SK-N-SH (cell line): Measurements from ENCODE around the gene FBXW5.

Experiments used
- CTCF ChIP-seq: fragments of 200-600 bp; sonication (generic); IDR thresholded peaks from 2 replicates; pipeline ENCODE4 v1.6.1; 2017; ENCODE audit warnings: antibody characterized with exemption, mild to moderate bottlenecking, moderate library complexity
- EP300 ChIP-seq, 2 experiments: IDR thresholded peaks; 2 replicates each; pipeline versions ENCODE4 v1.4.0 to v1.6.1; 2012; ENCODE audit warnings: borderline replicate concordance in 1 of 2, low read depth in 1 of 2, low read length in 1 of 2
- GABPA ChIP-seq: IDR thresholded peaks from 2 replicates; pipeline ENCODE4 v1.4.0; 2012; ENCODE audit warnings: low read depth, mild to moderate bottlenecking
- MAX ChIP-seq: IDR thresholded peaks from 2 replicates; pipeline ENCODE4 v1.4.0; 2012; ENCODE audit warnings: low read depth
- MEF2A ChIP-seq: IDR thresholded peaks from 2 replicates; pipeline ENCODE4 v1.4.0; 2012; ENCODE audit warnings: low read depth, borderline replicate concordance
- MXI1 ChIP-seq: IDR thresholded peaks from 2 replicates; pipeline ENCODE4 v1.6.1; 2012; ENCODE audit warnings: mild to moderate bottlenecking, low read depth, low read length, improper control_type of control experiment
- NRF1 ChIP-seq: IDR thresholded peaks from 2 replicates; pipeline ENCODE4 v1.6.1; 2012; ENCODE audit warnings: low read depth, mild to moderate bottlenecking, low read length
- POLR2AphosphoS5 ChIP-seq: IDR thresholded peaks from 2 replicates; pipeline ENCODE4 v1.6.1; 2012; ENCODE audit warnings: low read depth, low read length
- RCOR1 ChIP-seq: fragments of 150-350 bp; IDR thresholded peaks from 2 replicates; pipeline ENCODE4 v1.6.1; 2017; ENCODE audit warnings: antibody characterized with exemption, low read length
- TAF1 ChIP-seq: IDR thresholded peaks from 2 replicates; pipeline ENCODE4 v1.6.1; 2012; ENCODE audit warnings: low read depth, mild to moderate bottlenecking, low read length, moderate library complexity, borderline replicate concordance
- TCF12 ChIP-seq: IDR thresholded peaks from 2 replicates; pipeline ENCODE4 v1.4.0; 2012
- USF2 ChIP-seq: fragments of 150-350 bp; IDR thresholded peaks from 2 replicates; pipeline ENCODE4 v1.6.1; 2017; ENCODE audit warnings: antibody characterized with exemption, low read length, low read depth, borderline replicate concordance
- YY1 ChIP-seq: IDR thresholded peaks from 2 replicates; pipeline ENCODE4 v1.4.0; 2012; ENCODE audit warnings: low read depth, mild to moderate bottlenecking

GRCh38 chr9:136949817-136950655 lies 5.5 kb upstream of the FBXW5 start:
- no peak; the same call in 1 of the 2 replicates for TF ChIP-seq MXI1
- no peak for TF ChIP-seq EP300 (IDR thresholded peaks at IDR 0.05; ENCODE audit: borderline replicate concordance in 1 of 2, low read depth in 1 of 2, low read length in 1 of 2)
- TF ChIP-seq NRF1, result 0 out of 2 replicates have a peak, but pooled peaks have one; percentile 7
- no peak for TF ChIP-seq TAF1
- TF ChIP-seq CTCF, result no peak
- peak; percentile 71 for TF ChIP-seq POLR2AphosphoS5
- 0 out of 2 replicates have a peak, but pooled peaks have one; percentile 24 for TF ChIP-seq MAX
- peak; percentile 34 for TF ChIP-seq RCOR1
- TF ChIP-seq MEF2A, result no peak
- peak; percentile 90 for TF ChIP-seq USF2
- no peak for TF ChIP-seq TCF12
- TF ChIP-seq GABPA, result no peak
- TF ChIP-seq YY1, result no peak
